Mesenchymal stem cell (in vitro differentiated cells and primary cell): ENCODE measurements around the gene USP40.
A peak's percentile ranks its signal among the peaks of the same experiment; 100 is the strongest.

Experiments
- DNase-seq: peaks from one replicate; pipeline ENCODE4 v3.0.0-alpha.2; 2013
- H2AFZ ChIP-seq: one replicate; pipeline ENCODE4 v1.6.1; 2013; ENCODE audit warnings: low read depth, mild to moderate bottlenecking, control low read depth, inconsistent platforms, low read length, moderate library complexity
- H2AK5ac ChIP-seq: 2 replicates; pipeline ENCODE4 v1.6.1; 2013; ENCODE audit warnings: low read length, moderate library complexity, mild to moderate bottlenecking, inconsistent platforms; ENCODE audit not compliant: severe bottlenecking
- H2BK120ac ChIP-seq: one replicate; pipeline ENCODE4 v1.6.1; 2013; ENCODE audit warnings: low read depth, mild to moderate bottlenecking, inconsistent platforms, low read length, moderate library complexity
- H2BK12ac ChIP-seq, 2 experiments: one replicate each; pipeline ENCODE4 v1.6.1; 2013; ENCODE audit warnings: inconsistent platforms in 2 of 2, low read length in 2 of 2, mild to moderate bottlenecking in 2 of 2, moderate library complexity in 2 of 2, control low read depth in 1 of 2
- H2BK15ac ChIP-seq: one replicate; pipeline ENCODE4 v1.6.1; 2013; ENCODE audit warnings: mild to moderate bottlenecking, low read depth, inconsistent platforms; ENCODE audit not compliant: poor library complexity, severe bottlenecking
- H2BK5ac ChIP-seq: 2 replicates; pipeline ENCODE4 v1.6.1; 2013; ENCODE audit warnings: low read depth, mild to moderate bottlenecking, low read length, control low read depth, inconsistent platforms; ENCODE audit not compliant: poor library complexity, severe bottlenecking
- H3K14ac ChIP-seq, 2 experiments: one replicate each; pipeline ENCODE4 v1.6.1; 2013; ENCODE audit warnings: inconsistent platforms in 2 of 2, low read length in 2 of 2, control low read depth in 1 of 2, mild to moderate bottlenecking in 1 of 2, moderate library complexity in 1 of 2
- H3K18ac ChIP-seq, 2 experiments: one replicate each; pipeline ENCODE4 v1.6.1; 2013; ENCODE audit warnings: inconsistent platforms in 2 of 2, low read length in 2 of 2, control low read depth in 1 of 2, low read depth in 1 of 2, mild to moderate bottlenecking in 1 of 2
- H3K23ac ChIP-seq, 2 experiments: one replicate each; pipeline ENCODE4 v1.6.1; 2013; ENCODE audit warnings: inconsistent platforms in 2 of 2, low read length in 2 of 2, mild to moderate bottlenecking in 2 of 2, moderate library complexity in 2 of 2, control low read depth in 1 of 2
- H3K27ac ChIP-seq: 2 replicates; pipeline ENCODE4 v1.5.1; 2013; ENCODE audit warnings: mild to moderate bottlenecking, moderate library complexity, low read length, control low read depth, inconsistent platforms; ENCODE audit not compliant: poor library complexity, severe bottlenecking
- H3K27me3 ChIP-seq, 2 experiments: 2 replicates each; pipeline versions ENCODE4 v1.6.1 to v1.7.0; 2013; ENCODE audit warnings: low read length in 2 of 2, mild to moderate bottlenecking in 2 of 2, moderate library complexity in 2 of 2, control low read depth in 1 of 2, inconsistent platforms in 1 of 2; ENCODE audit not compliant: control insufficient read depth in 1 of 2, insufficient read depth in 1 of 2
- H3K36me3 ChIP-seq, 2 experiments: 2 replicates each; pipeline versions ENCODE4 v1.6.1 to v1.7.0; 2013; ENCODE audit warnings: low read length in 2 of 2, control low read depth in 1 of 2, inconsistent platforms in 1 of 2, low read depth in 1 of 2, mild to moderate bottlenecking in 1 of 2; ENCODE audit not compliant: insufficient read depth in 2 of 2, control insufficient read depth in 1 of 2
- H3K4ac ChIP-seq, 2 experiments: one replicate each; pipeline ENCODE4 v1.6.1; 2013; ENCODE audit warnings: inconsistent platforms in 2 of 2, low read length in 2 of 2, mild to moderate bottlenecking in 2 of 2, moderate library complexity in 2 of 2, control low read depth in 1 of 2, low read depth in 1 of 2
- H3K4me1 ChIP-seq: 2 replicates; pipeline ENCODE4 v1.6.1; 2013; ENCODE audit warnings: low read depth, low read length, control low read depth; ENCODE audit not compliant: control insufficient read depth, insufficient read depth
- H3K4me2 ChIP-seq: 2 replicates; pipeline ENCODE4 v1.6.1; 2013; ENCODE audit warnings: low read length, mild to moderate bottlenecking, inconsistent platforms; ENCODE audit not compliant: poor library complexity, severe bottlenecking
- H3K4me3 ChIP-seq, 2 experiments: 2 replicates each; pipeline versions ENCODE4 v1.5.1 to v1.7.0; 2013; ENCODE audit warnings: low read length in 2 of 2, mild to moderate bottlenecking in 2 of 2, control low read depth in 1 of 2, low read depth in 1 of 2; ENCODE audit not compliant: insufficient read depth in 1 of 2
- H3K79me1 ChIP-seq: replicated peaks from 2 replicates; pipeline ENCODE4 v1.6.1; 2013; ENCODE audit warnings: mild to moderate bottlenecking, control low read depth, low read length, inconsistent platforms; ENCODE audit not compliant: poor library complexity, severe bottlenecking
- H3K9ac ChIP-seq: 2 replicates; pipeline ENCODE4 v1.7.0; 2013; ENCODE audit warnings: mild to moderate bottlenecking, low read length, moderate library complexity
- H3K9me3 ChIP-seq: 2 replicates; pipeline ENCODE4 v1.7.0; 2013; ENCODE audit warnings: mild to moderate bottlenecking, low read length; ENCODE audit not compliant: control insufficient read depth
- H4K8ac ChIP-seq: one replicate; pipeline ENCODE4 v1.6.1; 2013; ENCODE audit warnings: inconsistent platforms, mild to moderate bottlenecking, low read length, moderate library complexity
- H4K91ac ChIP-seq: one replicate; pipeline ENCODE4 v1.6.1; 2013; ENCODE audit warnings: mild to moderate bottlenecking, low read length, inconsistent platforms
- WGBS: methylation state at CpG from one replicate; pipeline ENCODE4 v1.1.7; 2013; ENCODE audit warnings: mixed read lengths; 5-methylcytosine and 5-hydroxymethylcytosine counted together

USP40 gene

DNA sequence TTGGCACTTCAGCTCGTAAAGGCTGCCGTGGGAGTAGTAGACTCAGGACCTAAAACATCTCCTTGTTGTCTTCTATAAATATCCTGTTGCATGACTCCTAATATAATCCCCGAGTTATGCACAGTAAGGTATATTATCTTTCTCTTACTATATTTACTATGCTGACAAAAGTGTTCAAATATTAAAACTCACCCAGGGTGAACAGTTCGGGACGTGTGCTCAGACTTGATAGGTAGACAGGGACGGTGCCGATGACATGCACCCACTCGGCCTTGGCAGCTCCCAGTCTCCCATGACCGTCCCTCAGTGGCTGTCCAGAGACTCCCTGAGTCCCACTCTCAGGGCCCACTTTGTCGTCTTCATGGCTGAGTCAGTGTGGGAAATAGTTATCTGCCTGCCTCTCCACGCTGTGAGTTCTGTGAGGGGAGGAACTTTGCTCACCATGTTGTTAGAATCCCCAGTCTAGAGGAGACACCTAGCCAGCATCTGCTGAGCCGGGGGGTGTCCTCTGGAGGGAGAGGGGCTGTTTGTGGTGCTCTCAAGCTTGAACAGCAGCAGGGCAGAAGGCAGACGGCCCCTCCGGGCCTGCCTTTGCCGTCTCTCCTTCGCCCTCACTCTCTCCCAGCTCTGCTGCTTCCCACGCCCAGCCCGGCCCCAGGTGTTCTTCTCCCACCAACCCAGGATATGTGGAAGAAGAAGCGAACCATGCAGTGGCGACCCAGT is 137.2 kb downstream of the USP40 start:
- no peak overlapping the region for H2BK5ac ChIP-seq
- H3K18ac ChIP-seq: peak overlapping the region; percentile 74 to 77
- WGBS: 92% methylated on average over 16 of the region's 20 CpGs

DNA sequence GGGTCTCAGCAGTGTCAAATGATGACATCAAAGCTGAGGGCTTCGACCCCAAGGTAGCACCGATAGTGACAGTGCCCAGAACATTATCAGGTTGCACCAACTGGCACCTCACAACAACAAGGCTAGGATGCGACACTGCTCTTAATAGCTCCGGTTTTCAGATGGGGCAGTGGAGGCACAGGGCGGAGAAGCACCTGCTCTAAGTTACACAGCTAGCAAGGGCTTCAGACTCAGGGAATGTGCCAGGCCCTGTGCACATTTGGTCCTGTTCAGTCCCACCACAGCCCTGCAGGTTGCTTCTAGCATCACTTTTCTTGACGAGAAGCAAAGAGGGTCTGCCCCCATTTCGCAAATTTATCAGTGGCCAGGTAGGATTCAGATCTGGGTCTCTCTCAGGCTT is 138.1 kb downstream of the USP40 start:
- Histone ChIP-seq H2BK120ac (no peak overlapping the region), H3K36me3 (no peaks in the 10 kb centered on the region), H3K27ac (no peak overlapping the region), H2BK12ac (no peak overlapping the region), H3K4ac (no peak overlapping the region), H3K4me2 (no peak overlapping the region), H3K9me3 (peaks cover 13% of the 10 kb centered on the region), H4K8ac (no peak overlapping the region), H3K4me1 (no peaks in the 10 kb centered on the region), H3K14ac (no peak overlapping the region), H3K4me3 (no peak overlapping the region), H2BK5ac (no peak overlapping the region), H3K18ac (no peak overlapping the region), H4K91ac (peak overlapping the region; percentile 53), H3K79me1 (peaks cover 33% of the 10 kb centered on the region), H3K23ac (no peak overlapping the region), H3K9ac (no peak overlapping the region), H2AK5ac (no peak overlapping the region), H2BK15ac (no peak overlapping the region), H3K27me3 (no peaks in the 10 kb centered on the region), H2AFZ (no peak overlapping the region)
- no peak for DNase-seq
- WGBS: 95% methylated on average over 7 of the region's 7 CpGs

More for the DNA sequence above, 137.2 kb downstream of the USP40 start:
- Histone ChIP-seq H3K9ac (no peak overlapping the region), H2AK5ac (no peak overlapping the region), H4K91ac (peak overlapping the region; percentile 96), H4K8ac (peak overlapping the region; percentile 87), H2BK120ac (peak overlapping the region; percentile 56), H3K9me3 (peaks cover 13% of the 10 kb centered on the region), H3K14ac (no peak overlapping the region), H3K27ac (no peak overlapping the region), H3K36me3 (no peaks in the 10 kb centered on the region), H2BK12ac (peak overlapping the region; percentile 8 to 49), H3K27me3 (no peaks in the 10 kb centered on the region), H3K4me2 (no peak overlapping the region), H3K4me1 (no peaks in the 10 kb centered on the region), H2AFZ (no peak overlapping the region), H3K4me3 (no peak overlapping the region), H2BK15ac (peak overlapping the region; percentile 26), H3K23ac (no peak overlapping the region), H3K79me1 (peaks cover 26% of the 10 kb centered on the region), H3K4ac (peak overlapping the region; percentile 2 to 73)
- DNase-seq: no peak

DNA sequence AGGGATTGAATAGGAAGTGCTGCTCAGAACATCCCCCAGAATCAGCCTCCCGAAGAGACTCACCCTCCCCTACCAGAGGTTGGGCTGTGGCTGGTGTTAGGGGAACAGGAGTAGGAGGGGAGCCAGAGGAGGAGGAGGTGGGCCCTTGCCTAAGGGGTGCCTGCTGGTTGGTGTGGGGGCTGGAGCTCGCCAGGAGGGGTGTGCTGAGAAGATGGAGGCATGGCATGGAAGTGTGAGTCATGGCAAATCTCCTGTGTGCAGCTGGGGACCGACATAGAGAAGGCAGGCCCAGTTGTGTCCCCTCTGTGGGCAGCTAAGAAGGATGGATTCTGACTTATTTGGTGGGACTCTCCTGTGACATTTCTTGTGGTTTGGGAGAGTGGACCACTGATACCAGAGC is 138.6 kb downstream of the USP40 start:
- H3K36me3 ChIP-seq: no peaks in the 10 kb centered on the region
- no peak overlapping the region for H4K91ac ChIP-seq
- H2BK5ac ChIP-seq: no peak overlapping the region
- no peak overlapping the region for H3K4me3 ChIP-seq
- H2AK5ac ChIP-seq: no peak overlapping the region
- H3K4me2 ChIP-seq: no peak overlapping the region
- H3K4me1 ChIP-seq: no peaks in the 10 kb centered on the region
- peak overlapping the region; percentile 48 for H4K8ac ChIP-seq
- H2BK120ac ChIP-seq: no peak overlapping the region
- H2BK15ac ChIP-seq: peak overlapping the region; percentile 13
- no peak for DNase-seq
- peaks cover 13% of the 10 kb centered on the region for H3K9me3 ChIP-seq
- H3K9ac ChIP-seq: no peak overlapping the region
- H3K27ac ChIP-seq: no peak overlapping the region
- no peak overlapping the region for H2AFZ ChIP-seq
- H3K23ac ChIP-seq: no peak overlapping the region
- no peak overlapping the region for H3K14ac ChIP-seq
- no peaks in the 10 kb centered on the region for H3K27me3 ChIP-seq
- peak overlapping the region in 1 of 2 experiments; percentile 35 for H3K4ac ChIP-seq
- H3K79me1 ChIP-seq: peaks cover 37% of the 10 kb centered on the region
- WGBS: 78% methylated on average over 2 of the region's 3 CpGs
- peak overlapping the region; percentile 24 to 48 for H3K18ac ChIP-seq
- no peak overlapping the region for H2BK12ac ChIP-seq

DNA sequence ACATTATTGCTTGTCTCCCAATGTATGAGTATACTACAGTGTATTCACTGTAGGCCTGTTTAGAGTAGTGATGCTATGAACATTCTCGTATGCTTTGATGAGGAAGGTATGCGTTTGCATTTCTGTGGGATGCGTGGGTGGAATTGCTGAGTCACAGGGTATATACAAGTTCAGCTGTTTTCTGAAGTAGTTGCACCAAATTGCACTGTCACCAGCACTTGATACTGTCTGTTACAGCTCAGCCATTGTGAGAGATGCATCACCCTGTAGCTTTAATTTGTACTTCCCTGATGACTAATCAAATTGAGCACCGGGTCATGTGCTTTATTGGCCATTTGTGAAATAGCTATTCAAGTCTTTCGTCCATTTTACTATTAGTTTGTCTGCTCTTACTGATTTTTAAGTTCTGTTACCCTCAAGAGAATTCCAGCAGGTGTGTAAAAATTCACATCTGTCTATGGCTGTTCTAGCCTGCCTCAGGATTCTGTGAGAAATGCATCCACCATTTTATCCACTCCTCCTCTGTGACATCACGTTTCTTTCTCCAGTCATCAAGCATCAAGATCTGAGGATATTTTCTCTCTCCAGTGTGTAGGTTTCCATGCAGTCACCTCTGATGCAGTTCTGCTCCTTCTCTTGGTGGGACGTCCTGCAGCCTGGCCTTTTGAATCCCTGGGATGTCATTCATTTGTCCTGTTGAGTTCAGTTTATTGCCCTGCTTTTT is 139.8 kb downstream of the USP40 start:
- H3K27me3 ChIP-seq: no peaks in the 10 kb centered on the region
- H3K9me3 ChIP-seq: peaks cover 13% of the 10 kb centered on the region
- WGBS: 41% methylated on average over 7 of the region's 7 CpGs
- no peak overlapping the region for H3K4me2 ChIP-seq
- H3K27ac ChIP-seq: no peak overlapping the region
- H2BK12ac ChIP-seq: no peak overlapping the region
- no peak overlapping the region for H2AFZ ChIP-seq
- peaks cover 2% of the 10 kb centered on the region for H3K4me1 ChIP-seq
- H2AK5ac ChIP-seq: no peak overlapping the region
- H3K79me1 ChIP-seq: peaks cover 45% of the 10 kb centered on the region
- no peak overlapping the region for H2BK5ac ChIP-seq
- no peak overlapping the region for H2BK120ac ChIP-seq
- no peak overlapping the region for H3K9ac ChIP-seq
- no peak overlapping the region for H3K14ac ChIP-seq
- no peak overlapping the region for H3K4me3 ChIP-seq
- no peak overlapping the region for H3K23ac ChIP-seq
- no peak overlapping the region for H4K8ac ChIP-seq
- peak; percentile 92 for DNase-seq
- H3K18ac ChIP-seq: no peak overlapping the region
- no peak overlapping the region for H4K91ac ChIP-seq
- no peak overlapping the region for H3K4ac ChIP-seq
- no peak overlapping the region for H2BK15ac ChIP-seq
- H3K36me3 ChIP-seq: no peaks in the 10 kb centered on the region
